ENCODE results near the gene F7. TPM values are rescaled to one million over a fixed set of nuclear protein-coding genes. Genes with fewer than 3 reads are reported as not detected.

The F7 gene
- total and polyA plus RNA-seq, 12 donors: 0.04 to 0.45 (median 0.20) TPM; not detected in 7

DNA sequence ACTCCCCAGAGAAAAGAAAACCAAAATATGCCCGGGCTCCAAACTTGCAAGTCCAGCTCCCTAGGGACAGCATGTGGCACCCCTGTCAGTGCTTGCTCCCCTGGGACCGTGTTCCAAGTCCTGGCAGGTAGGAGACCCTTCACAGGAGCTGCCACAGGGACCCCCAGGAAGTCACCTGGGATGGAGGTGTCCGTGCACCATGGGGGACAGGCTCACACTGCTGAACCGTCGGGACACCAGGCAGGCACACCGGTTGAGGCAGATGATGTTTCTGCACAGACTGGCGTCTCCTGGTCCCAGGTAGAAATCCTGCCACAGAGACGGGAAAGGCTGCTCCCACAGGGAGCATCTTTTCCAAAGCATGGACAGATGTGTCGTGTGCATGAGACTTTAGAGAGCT is 41.2 kb downstream of the F7 start:
- TF ChIP-seq, protein P1, sequence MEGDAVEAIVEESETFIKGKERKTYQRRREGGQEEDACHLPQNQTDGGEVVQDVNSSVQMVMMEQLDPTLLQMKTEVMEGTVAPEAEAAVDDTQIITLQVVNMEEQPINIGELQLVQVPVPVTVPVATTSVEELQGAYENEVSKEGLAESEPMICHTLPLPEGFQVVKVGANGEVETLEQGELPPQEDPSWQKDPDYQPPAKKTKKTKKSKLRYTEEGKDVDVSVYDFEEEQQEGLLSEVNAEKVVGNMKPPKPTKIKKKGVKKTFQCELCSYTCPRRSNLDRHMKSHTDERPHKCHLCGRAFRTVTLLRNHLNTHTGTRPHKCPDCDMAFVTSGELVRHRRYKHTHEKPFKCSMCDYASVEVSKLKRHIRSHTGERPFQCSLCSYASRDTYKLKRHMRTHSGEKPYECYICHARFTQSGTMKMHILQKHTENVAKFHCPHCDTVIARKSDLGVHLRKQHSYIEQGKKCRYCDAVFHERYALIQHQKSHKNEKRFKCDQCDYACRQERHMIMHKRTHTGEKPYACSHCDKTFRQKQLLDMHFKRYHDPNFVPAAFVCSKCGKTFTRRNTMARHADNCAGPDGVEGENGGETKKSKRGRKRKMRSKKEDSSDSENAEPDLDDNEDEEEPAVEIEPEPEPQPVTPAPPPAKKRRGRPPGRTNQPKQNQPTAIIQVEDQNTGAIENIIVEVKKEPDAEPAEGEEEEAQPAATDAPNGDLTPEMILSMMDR (IDR thresholded peaks at IDR 0.05): no peak
- no peaks in the 10 kb centered on the region for H3K36me3 ChIP-seq
- H3K4me3 ChIP-seq: no peak overlapping the region
- intact Hi-C loops (cut with DNase I): no loop called here
- H3K4me1 ChIP-seq: peaks cover 0 to 1% (median 0%) of the 10 kb centered on the region in 9 donors
- no peak overlapping the region for H3K27ac ChIP-seq
- DNase-seq (no peak), ATAC-seq (no peak)
- H3K27me3 ChIP-seq: peaks cover 0 to 6% (median 0%) of the 10 kb centered on the region in 7 donors
- 81 to 87% methylated on average over 9 of the region's 9 CpGs for WGBS, 2 donors
- H3K9me3 ChIP-seq: no peaks in the 10 kb centered on the region

GRCh38 chr13:113147206-113147605 is 41.6 kb downstream of the F7 start:
- H3K9me3 ChIP-seq: no peaks in the 10 kb centered on the region
- peaks cover 0 to 7% (median 0%) of the 10 kb centered on the region in 7 donors for H3K27me3 ChIP-seq
- DNase-seq: no peak
- TF ChIP-seq, protein P1 (IDR thresholded peaks at IDR 0.05): no peak
- no peaks in the 10 kb centered on the region for H3K36me3 ChIP-seq
- 85 to 87% methylated on average over 8 of the region's 8 CpGs for WGBS, 2 donors
- H3K4me1 ChIP-seq: peaks cover 0 to 6% (median 4%) of the 10 kb centered on the region in 9 donors
- H3K4me3 ChIP-seq: no peak overlapping the region
- intact Hi-C loops (cut with DNase I): no loop called here
- H3K27ac ChIP-seq: no peak overlapping the region
- no peak for ATAC-seq

DNA sequence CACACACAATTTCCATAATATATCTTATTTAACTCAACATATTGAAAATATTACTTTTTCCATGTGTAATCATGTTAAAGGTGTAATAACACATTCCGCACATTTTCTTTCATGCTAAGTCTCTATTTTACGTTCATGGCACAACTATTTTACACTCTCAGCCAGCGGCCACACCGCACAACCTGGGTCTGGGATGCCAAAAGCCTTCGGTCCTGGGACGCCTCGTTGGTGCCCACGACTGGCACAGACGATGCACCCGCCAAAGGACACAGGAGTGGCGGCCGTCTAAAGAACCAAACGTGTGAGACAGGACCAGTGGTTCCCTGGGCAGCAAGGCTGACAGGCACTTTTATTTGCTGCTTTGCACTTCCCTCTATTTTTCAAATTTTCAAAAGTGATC is 42.8 kb downstream of the F7 start:
- no peak for ATAC-seq
- H3K4me1 ChIP-seq: peaks cover 6 to 18% (median 11%) of the 10 kb centered on the region in 9 donors
- no peaks in the 10 kb centered on the region for H3K36me3 ChIP-seq
- intact Hi-C loops (cut with DNase I): no loop called here
- peaks cover 0 to 19% (median 0%) of the 10 kb centered on the region in 7 donors for H3K27me3 ChIP-seq
- WGBS, 2 donors: 92 to 95% methylated on average over 13 of the region's 13 CpGs
- TF ChIP-seq, protein P1 (IDR thresholded peaks at IDR 0.05): no peak
- DNase-seq: no peak
- H3K4me3 ChIP-seq: no peak overlapping the region
- H3K9me3 ChIP-seq: no peaks in the 10 kb centered on the region
- no peak overlapping the region for H3K27ac ChIP-seq

- TF ChIP-seq, protein P1 (IDR thresholded peaks at IDR 0.05): no peak
- 95% methylated on average over 38 of the region's 38 CpGs for WGBS, 2 donors
- H3K36me3 ChIP-seq: no peaks in the 10 kb centered on the region
- peaks cover 8 to 20% (median 11%) of the 10 kb centered on the region in 9 donors for H3K4me1 ChIP-seq
- H3K27me3 ChIP-seq: peaks cover 0 to 20% (median 0%) of the 10 kb centered on the region in 7 donors
- H3K9me3 ChIP-seq: no peaks in the 10 kb centered on the region
- DNase-seq (no peak), ATAC-seq (no peak)
- intact Hi-C loops (cut with DNase I): no loop called here
- H3K27ac ChIP-seq: no peak overlapping the region
- no peak overlapping the region for H3K4me3 ChIP-seq
Observed at GRCh38 chr13:113148940-113149503, 43.4 kb downstream of the F7 start.

Measured in heart right ventricle (tissue), 16 donors.